ENCODE data around the gene CRTC1.
"Not testable (repeated sequence)": the region's sequence is repeated elsewhere in the genome, so short reads cannot be mapped to it uniquely, and the experiment has no call there.

The CRTC1 gene

DNA sequence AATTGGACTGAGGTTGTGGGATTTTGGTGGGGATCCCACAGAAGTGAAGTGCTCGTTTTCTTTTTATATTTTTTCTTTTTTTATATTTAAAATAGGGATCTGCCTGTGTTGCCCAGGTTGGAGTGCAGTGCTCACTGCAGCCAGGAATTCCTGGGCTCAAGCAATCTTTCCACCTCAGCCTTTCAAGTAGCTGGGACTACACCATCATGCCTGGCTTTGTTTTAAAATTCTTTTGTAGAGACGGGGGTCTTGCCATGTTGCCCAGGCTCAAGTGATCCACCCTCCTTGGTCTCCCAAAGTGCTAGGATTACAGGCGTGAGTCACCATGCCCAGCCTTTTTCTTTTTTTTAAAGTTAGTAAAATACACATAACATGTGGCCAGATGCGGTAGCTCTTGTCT, 20.6 kb downstream of the CRTC1 start:
- no peak for DNase-seq

DNA sequence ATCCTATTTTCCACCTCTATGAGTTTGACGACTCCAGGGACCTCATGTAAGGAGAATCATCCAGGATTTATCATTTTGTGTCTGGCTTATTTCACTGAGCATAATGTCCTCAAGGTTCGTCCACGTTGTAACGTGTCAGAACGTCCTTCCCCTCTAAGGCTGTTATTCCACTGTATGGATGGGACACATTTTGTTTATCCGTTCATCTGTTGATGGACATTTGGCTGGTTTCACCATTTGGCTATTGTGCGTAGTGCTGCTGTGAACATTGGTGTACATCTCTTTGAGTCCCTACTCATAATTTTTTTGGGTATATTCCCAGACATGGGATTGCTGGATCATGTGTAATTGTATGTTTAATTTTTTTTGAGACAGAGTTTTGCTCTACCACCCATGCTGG, 21.5 kb downstream of the CRTC1 start:
- no peak for DNase-seq

DNA sequence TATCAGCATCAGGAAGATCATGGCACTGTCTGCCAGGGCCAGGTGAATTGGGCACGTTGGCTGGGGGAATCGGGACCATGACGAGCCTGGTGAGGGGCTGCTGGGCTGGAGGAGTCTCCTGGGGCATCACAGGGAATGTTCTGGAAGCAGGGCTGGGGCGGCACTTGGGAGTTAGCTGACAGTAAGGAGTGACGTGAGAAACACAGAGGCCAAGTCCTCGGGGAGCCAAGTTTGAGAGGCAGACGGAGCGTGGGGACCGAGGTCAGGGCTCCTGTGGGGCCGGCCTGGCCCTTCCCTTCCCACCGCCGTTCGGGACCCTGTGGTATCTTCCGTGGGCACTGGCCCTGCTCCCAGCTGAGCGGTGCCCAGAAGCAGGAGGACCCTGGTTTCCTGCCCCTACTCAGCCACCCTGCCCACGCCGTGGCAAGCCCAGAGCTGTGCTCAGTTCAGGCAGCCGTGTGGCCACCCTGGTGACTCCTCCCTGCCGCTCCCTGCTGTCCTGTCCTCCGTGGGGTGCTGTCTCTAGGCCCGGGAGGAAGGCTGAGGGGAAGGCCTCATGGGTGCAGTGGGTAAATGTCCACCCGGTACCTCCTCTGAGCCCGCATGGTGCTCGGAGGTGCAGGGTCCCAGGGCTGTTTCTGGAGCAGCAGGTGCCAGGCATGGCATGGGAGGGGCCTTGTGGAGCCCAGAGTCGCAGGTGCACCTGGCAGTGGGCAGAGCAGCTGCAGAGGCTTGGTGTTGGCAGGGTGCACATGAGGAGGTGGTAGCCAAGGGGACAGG, 25.2 kb downstream of the CRTC1 start:
- no peak for DNase-seq

DNA sequence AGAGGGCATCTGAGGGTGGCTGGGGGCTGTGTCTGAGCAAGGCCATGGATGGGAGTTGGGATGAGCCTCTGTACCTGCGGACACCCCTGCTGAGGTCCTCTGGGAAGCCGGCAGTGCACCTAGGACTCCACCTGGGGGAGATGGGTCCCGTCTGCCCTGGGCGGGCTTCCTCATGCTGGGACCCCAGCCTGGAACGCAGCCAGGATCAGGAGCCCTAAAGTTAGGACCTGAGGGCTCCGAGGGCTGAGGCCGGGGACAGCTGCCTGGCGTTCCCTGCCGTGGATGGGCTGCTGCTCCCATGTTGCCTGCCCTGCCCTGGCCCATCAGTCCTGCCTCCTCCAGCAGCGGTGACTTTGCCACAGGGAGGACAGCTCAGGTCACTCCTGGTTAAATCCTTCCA, 26.1 kb downstream of the CRTC1 start:
- no peak for DNase-seq

DNA sequence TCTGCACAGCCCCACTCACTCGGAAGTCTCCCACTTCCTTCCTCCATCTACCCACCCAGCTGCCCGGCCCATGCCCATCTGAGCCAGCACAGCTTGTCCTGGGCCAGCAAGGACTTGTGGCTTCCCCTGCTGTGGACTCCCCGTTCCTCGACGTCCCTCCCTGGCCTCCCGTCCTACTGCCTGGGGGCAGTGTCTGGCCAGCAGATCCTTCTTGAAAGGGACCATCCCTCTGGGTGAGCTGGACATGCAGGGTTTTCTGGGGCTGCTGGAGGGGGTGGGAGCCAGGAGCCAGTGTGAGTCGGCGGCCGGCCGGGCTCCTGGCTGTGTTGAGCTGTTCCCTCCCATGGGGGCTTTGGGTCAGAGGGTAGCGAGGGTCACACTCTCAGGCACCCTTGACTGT, 26.7 kb downstream of the CRTC1 start:
- no peak for DNase-seq

DNA sequence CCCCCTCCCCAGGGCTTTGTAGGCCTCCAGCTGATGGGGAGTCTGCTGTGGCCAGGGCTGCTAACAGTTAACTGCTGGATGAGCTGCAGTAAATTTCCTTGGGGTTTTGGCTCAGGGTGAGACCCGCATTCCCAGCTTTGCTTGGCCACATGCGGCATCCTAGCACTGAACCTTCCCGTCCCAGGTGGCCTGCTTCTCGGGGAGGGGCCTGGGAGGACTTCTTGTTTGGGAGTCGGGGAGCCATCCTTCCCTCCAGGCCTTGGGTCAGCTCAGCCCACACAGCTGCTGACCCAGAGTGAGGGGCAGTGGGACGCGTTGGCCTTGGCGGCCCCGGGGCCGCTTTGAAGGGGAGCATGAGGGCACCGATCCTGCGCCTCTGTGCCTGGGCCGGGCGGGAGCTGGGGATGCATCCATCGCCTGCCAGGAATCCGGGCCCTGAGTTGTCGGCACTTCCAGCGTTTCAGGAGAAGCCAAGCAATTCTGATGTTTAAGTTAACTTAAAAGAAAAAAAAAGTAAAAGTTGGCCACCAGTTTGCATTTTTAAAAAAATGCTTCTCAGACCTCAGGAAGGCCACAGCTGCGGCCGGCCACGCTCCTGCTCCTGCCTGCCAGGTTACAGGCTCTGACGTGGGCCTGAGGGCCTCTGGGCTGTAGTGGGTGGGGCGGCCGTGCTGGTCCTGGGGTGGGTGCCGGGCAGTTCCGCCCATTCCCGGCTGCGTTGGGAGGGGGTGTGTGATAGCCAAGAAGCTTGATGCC, 27.7 kb downstream of the CRTC1 start:
- DNase-seq = no peak

DNA sequence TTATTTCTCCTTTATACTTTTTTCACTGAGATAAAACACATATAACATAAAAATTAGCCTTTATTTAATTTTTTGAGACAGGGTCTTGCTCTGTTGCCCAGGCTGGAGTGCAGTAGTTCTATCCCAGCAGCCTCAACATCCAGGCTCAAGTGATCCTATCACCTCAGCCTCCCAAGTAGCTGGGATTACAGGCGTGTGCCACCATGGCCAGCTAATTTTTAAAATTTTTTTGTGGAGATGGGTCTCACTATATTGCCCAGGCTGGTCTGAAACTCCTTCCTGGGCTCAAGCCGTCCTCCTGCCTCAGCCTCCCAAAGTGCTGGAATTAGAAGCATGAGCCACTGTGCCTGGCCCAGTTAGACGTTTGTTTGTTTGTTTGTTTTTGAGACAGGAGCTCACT, 28.4 kb downstream of the CRTC1 start:
- DNase-seq = no peak

DNA sequence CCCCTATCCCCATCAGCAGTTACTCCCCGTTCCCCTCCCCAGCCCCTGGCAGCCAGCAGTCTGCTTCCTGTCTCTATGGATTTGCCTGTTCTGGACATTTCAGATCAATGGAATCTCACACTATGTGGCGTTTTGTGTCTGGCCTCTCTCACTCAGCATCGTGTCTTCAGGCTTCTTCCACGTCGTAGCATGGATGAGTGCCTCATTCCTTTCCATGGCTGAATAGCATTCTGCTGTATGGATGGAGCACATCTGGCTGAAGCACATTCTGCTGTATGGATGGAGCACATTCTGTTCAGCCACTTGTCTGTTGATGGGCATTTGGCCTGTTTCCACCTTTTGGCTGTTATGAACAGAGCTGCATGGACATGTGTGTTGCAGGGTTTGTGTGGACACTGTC, 29.5 kb downstream of the CRTC1 start:
- DNase-seq = no peak

DNA sequence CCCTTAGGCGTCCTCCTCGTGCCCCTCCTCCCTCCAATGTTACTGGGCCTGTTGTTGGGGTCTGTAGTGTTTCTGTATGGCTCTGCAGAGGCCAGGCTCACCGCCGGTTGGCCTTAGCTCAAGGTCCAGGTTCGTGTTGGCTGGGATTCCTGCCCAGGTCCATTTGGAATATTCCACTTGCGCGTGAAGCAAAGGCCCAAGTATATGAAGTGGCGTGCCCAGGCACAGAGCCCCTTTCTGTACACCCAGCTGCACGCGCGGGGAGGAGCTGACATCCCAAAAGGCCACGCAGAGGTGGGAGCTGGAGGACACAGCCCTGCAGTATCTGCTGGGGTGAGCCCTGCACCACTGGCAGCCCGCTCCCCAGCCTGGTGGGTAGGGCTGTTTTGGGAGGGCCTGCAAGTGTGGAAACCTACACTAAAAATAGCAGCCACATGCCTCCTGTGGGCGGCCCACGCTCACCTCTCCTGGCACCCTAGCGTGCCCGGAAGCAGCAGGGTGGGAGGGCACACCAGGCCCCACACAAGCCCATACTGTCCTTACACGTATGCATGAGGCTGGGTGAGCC, 30.2 kb downstream of the CRTC1 start:
- DNase-seq = no peak

DNA sequence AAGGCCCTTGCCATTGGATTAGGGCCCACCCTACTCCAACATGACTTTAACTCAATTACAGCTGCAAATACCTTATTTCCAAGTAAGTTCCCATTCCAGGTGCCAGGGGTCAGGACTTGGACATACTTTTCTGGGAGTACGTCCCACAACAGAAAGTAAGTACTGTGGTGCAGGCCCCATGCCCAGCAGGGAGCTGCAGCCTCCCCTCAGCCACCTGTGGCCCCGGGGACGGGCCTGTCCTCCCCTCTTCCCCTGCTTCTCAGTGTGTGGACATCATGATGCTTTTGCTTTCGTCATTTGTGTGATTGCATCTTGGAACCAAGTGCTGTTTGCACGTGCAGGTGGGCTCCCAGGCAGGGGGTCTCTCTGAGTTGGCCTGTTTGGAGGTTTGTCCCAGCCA, 31.9 kb downstream of the CRTC1 start:
- DNase-seq = no peak

DNA sequence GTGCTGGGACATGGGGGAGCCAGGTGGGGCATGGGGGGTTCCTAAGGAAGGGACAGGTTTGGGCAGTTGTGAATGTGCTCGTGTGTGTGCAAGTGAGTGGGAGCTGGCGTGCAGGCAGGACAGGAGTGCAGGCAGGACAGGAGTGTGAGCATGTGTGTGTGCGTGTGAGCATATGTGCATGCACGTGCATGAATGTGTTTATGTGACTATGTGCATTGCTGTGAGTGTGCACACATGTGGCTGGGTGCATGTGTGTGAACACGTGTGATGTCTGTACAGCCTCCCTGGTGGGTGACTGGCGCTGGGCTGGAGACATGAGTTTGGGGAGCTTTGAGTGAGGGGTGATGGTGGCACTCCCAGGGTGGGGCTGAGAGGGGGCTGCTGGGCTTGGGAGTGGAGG, 33.4 kb downstream of the CRTC1 start:
- no peak for DNase-seq

DNA sequence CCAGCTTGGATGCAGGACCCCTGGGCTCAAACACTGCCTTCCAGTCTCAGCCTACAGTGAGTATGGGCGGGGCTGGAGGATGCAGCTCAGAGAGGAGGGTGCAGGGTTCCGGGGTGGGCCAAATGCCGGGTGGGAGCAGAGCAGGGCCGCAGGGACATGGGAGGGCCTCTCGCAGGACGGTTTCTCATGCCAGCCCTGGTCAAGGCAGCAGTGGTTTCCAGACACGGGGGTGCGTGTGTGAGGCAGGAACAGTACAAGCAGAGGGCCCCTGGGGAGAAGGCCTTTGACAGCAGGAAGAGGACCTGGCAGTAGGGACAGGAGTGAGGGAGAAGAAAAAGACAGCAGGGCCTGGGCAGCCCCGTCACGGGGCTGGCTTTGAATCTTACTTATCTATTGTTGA, 34.1 kb downstream of the CRTC1 start:
- no peak for DNase-seq

DNA sequence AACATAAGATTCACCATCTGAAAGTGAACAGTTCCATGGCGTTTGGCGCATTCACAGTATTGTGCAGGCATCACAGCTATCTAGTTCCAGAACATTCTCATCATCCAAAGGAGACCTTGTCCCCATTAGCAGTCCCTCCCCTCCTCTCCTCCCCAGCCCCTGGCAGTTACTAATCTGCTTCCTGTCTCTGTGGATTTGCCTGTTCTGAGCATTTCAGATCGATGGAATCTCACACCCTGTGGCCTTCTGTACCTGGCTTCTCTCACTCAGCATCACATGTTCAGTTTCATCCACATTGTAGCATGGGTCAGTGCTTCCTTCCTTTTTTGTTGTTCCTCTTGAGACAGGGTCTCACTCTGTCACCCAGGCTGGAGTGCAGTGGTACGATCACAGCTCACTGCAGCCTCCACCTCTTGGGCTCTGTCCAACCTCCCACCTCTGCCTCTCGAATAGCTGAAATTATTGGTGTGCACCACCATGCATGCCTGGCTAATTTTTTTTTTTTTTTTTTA, 34.6 kb downstream of the CRTC1 start:
- no peak for DNase-seq

DNA sequence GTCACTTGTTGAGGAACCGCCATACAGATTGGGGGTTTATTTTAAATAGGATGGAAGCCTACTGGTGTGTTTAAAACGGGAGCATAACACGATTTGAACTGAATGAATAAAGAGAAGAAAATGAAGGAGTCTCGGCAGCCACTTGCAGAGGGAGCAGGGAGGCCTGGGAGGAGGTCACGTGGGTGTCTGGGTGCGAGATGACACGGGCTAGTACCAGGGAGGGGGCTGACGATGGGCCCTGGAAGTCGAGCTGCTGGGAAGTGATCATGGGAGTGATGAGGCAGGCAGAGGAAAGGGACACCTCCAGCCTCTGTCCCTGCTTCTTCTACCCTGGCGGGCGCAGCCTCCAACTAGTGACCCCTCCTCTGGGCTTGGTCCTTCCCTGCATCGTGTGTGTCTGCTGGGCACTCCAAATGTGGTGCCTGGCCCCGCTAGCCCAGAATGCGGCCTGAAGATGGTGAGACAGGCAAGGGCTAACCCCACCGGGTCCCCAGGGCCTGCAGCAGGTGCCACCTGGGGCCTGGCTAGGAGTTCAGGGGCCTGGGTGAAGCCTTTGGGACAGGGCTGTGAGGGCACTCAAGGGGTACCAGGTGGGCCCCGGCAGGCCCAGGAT, 35.5 kb downstream of the CRTC1 start:
- no peak for DNase-seq

DNA sequence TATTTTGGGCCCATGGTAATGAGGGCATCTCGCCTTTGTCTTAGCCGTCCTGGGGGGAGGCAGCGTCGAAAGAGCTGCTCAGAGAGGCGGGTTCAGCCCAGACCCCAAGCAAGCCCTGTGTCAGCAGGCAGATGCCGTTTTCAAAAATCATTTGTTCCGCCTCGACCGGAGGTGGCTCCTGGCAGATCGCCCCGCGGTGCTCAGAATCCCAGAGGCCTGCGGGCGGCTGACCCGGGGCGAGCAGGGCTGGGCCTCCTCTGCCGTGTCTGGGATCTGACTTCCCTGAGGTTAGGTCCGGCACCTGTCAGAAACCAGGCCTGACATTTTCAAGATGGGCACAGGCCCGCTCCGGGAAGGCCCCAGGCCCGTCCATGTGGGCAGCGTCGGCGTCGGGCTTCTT, 36.1 kb downstream of the CRTC1 start:
- DNase-seq = no peak

DNA sequence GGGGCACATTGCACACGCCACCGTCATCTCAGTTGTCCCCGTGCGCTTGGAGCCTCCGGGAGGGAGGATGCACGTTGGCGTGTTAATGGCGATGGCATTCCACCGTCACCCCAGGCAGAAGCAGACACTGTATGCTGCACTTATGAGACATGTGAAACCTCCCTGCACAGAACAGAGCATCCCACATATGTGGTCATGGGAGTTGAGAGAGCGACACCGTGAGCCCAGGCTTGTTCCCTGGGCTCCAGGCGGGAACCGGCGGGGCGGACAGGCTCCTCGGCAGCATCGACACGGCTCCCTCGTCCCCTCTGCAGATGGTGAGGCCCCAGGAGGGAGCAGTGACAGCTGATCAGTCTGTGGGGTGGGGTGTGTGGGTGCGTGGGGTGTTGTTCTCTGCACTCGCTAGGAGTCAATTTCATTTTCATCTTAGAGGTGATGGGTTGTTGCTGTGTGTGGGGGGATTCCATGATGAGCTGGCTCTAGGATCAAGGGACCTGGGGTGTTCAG, 40.4 kb downstream of the CRTC1 start:
- no peak for DNase-seq

DNA sequence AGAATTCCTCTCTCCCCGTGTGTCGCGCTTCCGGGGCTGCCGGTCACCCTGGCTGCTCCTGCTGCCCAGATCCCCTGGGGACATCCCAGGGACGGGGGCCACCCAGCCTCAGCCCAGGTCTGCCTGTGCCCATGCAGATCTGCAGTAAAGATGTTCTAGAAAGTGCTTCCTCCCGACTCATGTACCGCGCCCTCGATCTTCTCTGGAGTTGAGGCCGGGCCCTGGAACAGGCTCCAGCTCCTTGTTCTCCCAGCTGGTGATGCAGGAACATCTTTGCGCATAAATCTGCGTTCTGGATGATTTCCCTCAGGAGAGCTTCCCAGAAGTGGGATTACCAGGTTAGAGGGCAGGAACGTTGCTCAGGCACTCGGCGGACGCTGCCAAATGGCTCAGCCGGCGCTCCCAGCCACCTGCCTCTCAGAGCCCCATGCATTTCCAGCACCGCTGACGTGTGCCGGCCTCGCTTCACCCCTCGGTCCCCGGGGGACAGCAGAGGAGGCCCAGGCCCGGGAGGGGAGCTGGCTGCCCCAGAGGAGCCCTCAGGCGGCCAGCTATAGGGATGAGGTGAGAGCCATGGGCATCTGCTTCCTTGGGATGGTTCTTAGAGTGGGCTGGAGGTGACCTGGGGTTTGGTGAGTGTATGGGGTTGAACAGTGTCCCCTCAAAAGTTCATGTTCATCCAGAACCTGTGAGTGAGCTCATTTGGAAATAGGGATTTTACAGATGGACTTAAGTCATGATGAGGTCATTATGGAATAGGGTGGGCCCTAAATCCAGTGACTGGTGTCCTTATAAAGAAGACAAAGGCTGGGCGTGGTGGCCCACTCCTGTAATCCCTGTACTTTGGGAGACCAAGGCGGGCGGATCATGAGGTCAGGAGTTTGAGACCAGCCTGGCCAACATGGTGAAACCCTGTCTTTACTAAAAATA, 42.6 kb downstream of the CRTC1 start:
- DNase-seq = no peak

DNA sequence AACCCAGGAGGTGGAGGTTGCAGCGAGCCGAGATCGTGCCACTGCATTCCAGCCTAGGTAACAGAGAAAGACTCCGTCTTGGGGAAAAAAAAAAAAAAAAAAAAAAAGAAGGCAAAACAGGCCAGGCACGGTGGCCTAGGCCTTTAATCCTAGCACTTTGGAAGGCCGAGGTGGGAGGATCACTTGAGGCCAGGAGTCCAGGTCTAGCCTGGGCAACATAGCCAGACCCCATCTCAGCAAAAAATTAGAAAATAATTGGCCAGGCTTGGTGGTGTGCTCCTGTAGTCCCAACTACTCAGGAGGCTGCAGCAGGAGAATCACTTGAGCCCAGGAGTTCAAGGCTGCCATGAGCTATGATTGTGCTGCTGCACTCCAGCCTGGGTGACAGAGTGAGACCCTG, 43.4 kb downstream of the CRTC1 start:
- no peak for DNase-seq

DNA sequence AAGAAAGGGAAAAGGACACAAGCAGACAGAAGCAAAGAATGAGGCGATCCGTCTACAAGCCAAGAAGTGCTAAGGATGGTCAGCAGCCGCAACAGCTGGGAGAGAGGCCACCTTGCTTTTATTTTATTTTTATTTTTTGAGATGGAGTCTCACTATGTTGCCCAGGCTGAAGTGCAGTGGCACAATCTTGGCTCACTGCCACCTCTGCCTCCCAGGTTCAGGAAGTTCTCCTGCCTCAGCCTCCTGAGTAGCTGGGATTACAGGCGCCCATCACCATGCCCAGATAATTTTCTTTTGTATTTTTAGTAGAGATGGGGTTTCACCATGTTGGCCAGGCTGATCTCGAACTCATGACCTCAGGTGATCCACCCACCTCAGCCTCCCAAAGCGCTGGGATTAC, 44.1 kb downstream of the CRTC1 start:
- not testable (repeated sequence) for DNase-seq

DNA sequence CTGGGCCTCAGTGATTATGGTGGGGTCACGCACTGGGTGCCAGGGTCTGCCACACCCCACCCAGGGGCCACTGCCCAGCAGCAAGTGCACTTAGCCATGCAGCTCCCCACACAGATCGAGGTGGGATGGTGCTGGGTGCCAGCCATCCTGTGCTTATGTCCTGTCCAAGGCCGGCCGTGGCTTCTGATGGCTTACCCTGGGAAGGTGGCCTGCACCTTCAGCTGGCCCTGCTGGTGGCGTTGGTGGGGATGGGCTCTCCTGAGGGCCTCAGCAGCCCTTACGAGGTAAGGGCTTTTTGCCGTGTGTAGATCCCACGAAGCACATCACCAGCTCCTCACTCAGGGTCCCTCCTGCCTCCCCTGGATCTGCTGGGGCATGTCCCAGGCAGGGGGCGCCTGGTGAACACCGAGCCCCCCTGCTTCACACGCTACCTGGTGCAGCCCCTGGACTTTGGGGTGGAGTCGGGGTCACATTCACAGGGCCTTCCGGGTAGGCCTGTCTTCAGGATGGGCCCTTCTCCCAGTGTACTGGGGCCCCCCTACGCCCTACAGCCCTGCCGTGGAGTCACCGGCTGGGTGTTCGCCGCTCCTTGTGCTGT, 46.6 kb downstream of the CRTC1 start:
- DNase-seq = no peak

DNA sequence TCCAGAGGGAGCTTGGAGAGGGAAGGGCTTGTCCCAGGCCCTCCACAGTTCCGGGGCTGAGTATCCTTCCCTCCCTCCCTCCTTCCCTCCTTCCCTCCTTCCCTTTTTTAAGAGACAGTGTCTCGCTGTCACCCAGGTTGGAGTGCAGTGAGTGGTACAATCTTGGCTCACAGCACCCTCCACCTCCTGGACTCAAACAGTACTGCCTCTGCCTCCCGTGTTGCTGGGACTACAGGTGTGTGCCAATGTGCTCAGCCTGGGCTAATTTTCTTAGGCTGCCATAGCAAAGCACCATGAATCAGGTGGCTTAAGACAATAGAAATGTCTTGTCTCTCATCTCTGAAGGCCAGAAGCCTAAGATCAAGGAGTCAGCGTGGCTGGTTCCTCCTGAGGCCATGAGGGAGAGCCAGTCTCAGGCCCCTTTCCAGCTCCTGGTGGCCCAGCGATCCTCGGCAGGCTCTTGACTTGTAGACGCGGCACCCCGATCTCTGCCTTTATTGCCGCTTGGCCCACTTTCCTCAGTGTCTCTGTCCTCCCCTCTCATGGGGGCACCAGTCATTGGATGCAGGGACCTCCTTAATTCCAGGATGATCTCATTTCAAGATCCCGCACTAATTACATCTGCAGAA, 47.5 kb downstream of the CRTC1 start:
- DNase-seq = no peak
